Stimulated activated CD8-positive, alpha-beta memory T cell treated with anti-CD3 and anti-CD28 coated beads, Interleukin-7, amount 100 ng/mL, for 24 hours (primary cell): ENCODE data around the gene AZIN2.
A peak's percentile ranks its signal among the peaks of the same experiment; 100 is the strongest.
"Not testable (repeated sequence)": the region's sequence is repeated elsewhere in the genome, so short reads cannot be mapped to it uniquely, and the experiment has no call there.

Experiments
- DNase-seq: peaks from one replicate; pipeline ENCODE4 v3.0.0-alpha.2; 2020; ENCODE audit warnings: low read depth

Gene AZIN2

GRCh38 chr1:33096363-33097005 is 15.5 kb downstream of the AZIN2 start:
- DNase-seq: no peak

- DNase-seq: no peak
These were observed 16.2 kb downstream of the AZIN2 start for GRCh38 chr1:33097137-33097611.

GRCh38 chr1:33097762-33098161 is 16.8 kb downstream of the AZIN2 start:
- no peak for DNase-seq

DNA sequence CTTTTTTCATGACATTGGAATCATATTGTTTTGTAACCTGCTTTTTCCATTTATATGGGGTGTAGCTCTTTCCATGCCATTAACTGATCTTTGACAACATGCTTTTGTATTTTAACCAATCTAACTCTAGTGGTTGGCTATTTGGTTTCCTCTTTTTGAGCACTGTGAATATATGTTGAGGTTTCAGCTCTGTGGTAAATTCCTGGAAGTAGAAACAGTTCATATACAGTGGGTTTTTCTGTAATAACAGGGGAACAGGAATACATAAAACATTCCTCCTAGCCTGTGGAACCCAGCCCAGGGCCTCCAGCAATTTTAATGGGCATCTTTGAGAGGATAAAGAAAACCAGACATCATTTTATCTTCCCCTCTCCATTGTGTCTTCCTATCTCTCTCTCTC is 17.4 kb downstream of the AZIN2 start:
- no peak for DNase-seq

- DNase-seq: peak; percentile 31
These were observed 18.6 kb downstream of the AZIN2 start for GRCh38 chr1:33099290-33100118.

GRCh38 chr1:33100119-33100415 is 19.1 kb downstream of the AZIN2 start:
- not testable (repeated sequence) for DNase-seq

DNA sequence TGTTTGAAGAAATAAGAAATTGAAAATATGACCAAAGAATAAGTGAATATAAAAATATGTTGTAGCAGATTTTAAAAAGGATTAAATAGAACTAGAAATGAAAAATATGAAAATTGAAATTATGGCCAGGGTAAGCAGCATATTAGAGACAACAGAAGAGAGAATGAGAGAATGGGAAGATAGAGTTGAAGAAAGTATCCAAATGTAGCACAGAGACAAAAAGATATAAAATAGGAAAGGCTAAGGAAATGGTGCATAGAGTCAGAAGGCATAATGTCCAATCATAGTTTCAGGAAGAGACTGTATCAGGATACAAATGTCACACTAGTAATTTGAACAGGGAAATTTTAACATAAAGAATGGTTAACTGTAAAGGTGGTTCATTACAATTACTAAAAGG is 29.5 kb downstream of the AZIN2 start:
- DNase-seq: no peak

DNA sequence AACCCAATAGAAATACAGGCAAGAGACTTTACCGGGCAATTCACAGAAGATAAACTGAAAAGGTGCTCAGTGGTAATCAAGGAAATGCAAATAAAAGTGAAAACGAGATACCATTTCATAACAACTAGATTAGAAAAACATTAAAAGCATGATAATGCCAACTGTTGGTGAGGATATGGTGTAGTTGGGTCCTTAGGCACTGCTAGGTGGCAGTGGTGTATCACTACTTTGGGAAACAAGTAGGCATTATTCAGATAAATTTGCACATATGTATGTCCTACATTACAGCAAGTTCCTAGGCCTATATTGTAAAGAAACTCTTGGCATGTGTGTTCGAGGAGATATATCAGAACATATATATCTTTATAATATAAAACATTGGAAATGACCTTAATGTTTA is 31.0 kb downstream of the AZIN2 start:
- DNase-seq: no peak

- no peak for DNase-seq
These were observed 36.6 kb downstream of the AZIN2 start for GRCh38 chr1:33117440-33118085.

GRCh38 chr1:33118274-33118673 is 37.3 kb downstream of the AZIN2 start:
- no peak for DNase-seq

- no peak for DNase-seq
These were observed 38.1 kb downstream of the AZIN2 start for GRCh38 chr1:33119050-33119449.

DNA sequence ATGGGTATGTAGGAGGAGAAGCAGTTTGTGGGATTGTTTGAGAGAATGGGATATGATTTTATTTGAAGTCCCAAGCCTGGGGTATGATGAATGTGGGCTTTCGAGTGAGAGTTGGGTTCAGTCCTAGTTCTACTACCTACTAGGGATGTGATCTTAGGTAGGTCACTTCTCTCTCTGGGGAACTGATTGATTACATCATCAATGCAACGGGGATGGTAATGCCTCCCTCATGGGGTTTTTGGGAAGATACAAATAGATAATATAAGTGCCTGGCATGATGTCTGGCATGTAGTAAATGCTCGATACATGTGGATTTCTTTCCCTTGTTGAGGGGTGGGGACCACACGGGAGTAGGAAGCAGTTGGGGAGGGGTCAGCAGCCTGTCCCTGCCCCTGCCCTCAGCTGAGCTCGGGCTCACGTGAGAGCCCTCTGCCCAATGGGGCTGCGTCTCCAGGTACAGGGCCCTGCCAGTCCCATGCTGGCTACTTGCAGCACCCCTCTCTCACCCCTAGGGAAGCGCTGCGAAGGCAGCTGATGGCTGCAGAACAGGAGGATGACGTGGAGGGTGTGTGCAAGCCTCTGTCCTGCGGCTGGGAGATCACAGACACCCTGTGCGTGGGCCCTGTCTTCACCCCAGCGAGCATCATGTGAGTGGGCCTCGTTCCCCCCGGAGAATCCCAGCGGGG is 38.7 kb downstream of the AZIN2 start:
- DNase-seq: no peak

DNA sequence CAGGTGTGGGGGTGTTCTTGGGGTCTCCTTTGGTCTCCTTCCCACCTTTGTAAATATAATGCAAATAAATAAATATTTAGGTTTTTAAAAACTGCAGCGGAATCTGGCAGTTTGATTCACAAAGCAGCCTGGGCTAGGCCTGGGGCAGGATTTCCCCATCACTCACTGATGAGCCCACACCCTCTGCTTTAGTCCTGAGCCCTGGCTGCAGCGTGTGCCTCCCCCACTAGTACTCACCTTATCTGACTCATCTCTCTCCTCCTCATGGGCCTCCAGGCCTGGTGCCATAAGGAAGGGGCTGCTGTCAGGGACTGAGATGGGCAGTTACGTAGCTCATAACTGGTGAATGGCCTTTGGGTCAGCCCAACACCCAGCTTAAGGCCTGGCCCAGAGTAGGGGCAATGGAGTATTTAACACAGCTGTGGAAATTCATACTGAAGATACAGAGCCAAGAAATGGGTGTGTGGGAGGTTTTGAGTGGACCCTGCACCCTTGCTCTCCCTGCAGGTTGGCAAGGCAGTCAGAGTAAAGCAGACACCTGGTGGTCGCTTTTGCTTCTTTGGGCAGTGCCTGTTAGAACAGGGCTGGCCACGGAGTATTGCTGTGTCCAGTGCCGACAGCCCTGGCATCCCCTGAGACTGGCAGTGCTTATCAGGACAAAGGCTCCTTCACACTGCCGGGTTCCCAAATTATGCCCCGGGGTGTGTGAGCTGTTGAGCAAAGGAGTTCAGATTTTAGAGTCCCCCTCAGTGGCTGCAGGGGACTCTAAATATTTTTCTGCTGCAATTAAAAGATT is 39.7 kb downstream of the AZIN2 start:
- no peak for DNase-seq

- no peak for DNase-seq
These were observed 40.8 kb downstream of the AZIN2 start for GRCh38 chr1:33121728-33122127.

DNA sequence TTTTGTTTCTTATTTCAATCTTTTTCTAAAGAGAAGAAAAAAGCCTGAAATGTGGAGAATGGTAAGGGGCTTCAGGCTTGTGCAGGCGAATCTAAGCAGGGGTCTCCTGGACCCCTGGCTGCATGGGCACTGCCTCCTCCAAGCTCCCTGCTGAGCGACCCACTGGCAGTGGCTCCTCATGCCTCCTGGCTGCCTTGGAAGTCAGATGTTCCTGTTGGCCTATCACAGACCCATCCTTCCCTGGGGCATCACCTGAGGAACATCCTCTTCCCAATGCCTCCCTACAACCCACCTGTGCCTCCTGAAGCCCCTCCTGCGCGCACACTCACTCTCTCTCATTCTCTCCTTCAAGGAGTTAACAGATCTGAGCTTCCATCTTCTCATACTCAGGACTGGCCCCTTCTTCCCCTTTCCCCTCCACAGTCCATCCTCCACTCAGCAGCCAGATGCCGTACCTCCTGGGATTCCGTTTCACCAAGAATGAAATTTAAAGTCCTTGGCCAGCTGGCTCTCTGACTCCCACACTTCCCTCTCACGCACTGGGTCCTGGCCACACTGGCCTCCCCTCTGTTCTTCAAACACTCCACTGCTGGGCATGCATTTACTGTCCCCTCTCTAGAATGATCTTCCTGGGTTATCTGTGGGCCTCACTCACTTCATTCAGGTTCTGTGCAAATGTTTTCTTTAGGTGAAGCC is 41.7 kb downstream of the AZIN2 start:
- DNase-seq: no peak

DNA sequence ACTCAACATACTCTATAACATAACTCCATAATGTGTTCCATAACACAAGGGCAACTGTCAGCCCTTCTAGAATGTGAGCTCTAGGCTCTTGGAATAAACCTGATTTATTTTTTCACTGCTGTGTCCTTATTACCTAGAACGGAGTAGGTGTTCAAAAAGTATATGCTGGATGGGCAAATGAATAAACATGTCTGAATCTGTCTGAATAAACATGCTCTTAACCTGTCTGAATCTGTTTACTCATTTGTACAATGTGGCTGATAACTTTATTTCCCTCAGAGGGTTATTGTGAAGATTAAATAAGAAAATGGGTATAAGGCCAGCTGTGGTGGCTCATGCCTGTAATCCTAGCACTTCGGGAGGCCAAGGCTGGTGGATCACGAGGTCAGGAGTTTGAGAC is 42.3 kb downstream of the AZIN2 start:
- DNase-seq: no peak

DNA sequence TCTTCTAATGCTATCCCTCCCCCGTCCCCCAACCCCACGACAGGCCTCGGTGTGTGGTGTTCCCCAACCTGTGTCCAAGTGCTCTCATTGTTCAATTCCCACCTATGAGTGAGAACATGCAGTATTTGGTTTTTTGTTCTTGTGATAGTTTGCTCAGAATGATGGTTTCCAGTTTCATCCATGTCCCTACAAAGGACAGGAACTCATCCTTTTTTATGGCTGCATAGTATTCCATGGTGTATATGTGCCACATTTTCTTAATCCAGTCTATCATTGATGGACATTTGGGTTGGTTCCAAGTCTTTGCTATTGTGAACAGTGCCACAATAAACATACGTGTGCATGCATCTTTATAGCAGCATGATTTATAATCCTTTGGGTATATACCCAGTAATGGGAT is 43.7 kb downstream of the AZIN2 start:
- DNase-seq: not testable (repeated sequence)

- DNase-seq: no peak
These were observed 45.6 kb downstream of the AZIN2 start for GRCh38 chr1:33126411-33127000.

- DNase-seq: peak; percentile 99
These were observed 46.3 kb downstream of the AZIN2 start for GRCh38 chr1:33127001-33127823.

DNA sequence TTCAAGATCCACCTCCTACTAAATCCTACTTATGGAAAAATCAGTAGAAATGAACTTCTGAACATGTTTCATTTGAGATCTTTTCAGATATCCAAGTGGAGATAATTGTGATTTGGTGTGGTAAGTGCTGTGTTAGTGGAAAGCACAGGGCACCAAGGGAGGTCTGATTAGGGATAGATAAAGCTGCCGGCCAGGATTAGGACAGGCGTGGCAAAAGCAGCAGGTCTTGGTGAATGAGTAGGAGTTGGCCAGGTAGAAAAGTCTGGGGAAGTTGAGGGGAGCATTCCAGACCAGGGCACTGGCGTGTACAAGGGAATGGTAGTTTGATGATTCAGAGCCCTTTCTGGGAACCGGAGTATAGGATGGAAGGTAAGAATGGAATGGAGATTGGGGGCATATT is 47.8 kb downstream of the AZIN2 start:
- no peak for DNase-seq
